Measurements from ENCODE around the gene SRCAP. TPM values are rescaled to one million over a fixed set of nuclear protein-coding genes. Genes with fewer than 3 reads are reported as not detected.

The SRCAP gene
- total RNA-seq, 4 donors from 2014 or later = 32.9 to 57.7 (median 50.7) TPM

- Histone ChIP-seq H3K36me3 (peaks cover 78 to 87% of the 10 kb centered on the region in 2 donors), H3K27ac (no peak overlapping the region), H3K4me3 (replicated peaks in 1 of 3) (no peak overlapping the region), H3K4me1 (peaks cover 18 to 23% of the 10 kb centered on the region in 2 donors), H3K27me3 (no peaks in the 10 kb centered on the region), H3K9me3 (no peaks in the 10 kb centered on the region)
- WGBS, 2 donors = 92 to 97% methylated on average over 5 to 14 of the region's 15 CpGs
- no peak for TF ChIP-seq POLR2A (IDR thresholded peaks at IDR 0.05)
- TF ChIP-seq CTCF (IDR thresholded peaks at IDR 0.05) = no peak
- intact Hi-C loops (cut with DNase I) = loop anchor here (5.0 kb wide), 2 partner anchors 33 to 238 kb away; partner anchors contain the start of gene SRCAP
- DNase-seq = no peak
These were observed 34.3 kb upstream of the SRCAP start for GRCh38 chr16:30664616-30665109.

- WGBS, 2 donors = 86 to 92% methylated on average over 17 to 22 of the region's 22 CpGs
- no peaks in the 10 kb centered on the region for H3K9me3 ChIP-seq
- no peaks in the 10 kb centered on the region for H3K27me3 ChIP-seq
- H3K4me3 ChIP-seq (replicated peaks in 1 of 3) = no peak overlapping the region
- peaks cover 84 to 93% of the 10 kb centered on the region in 2 donors for H3K36me3 ChIP-seq
- no peak overlapping the region for H3K27ac ChIP-seq
- no peak for DNase-seq
- intact Hi-C loops (cut with DNase I) = no loop called here
- H3K4me1 ChIP-seq = peaks cover 13 to 19% of the 10 kb centered on the region in 2 donors
- TF ChIP-seq POLR2A (IDR thresholded peaks at IDR 0.05) (no peak), CTCF (IDR thresholded peaks at IDR 0.05) (no peak)
These were observed 33.7 kb upstream of the SRCAP start for GRCh38 chr16:30665155-30665829.

GRCh38 chr16:30665830-30666190 lies 33.2 kb upstream of the SRCAP start:
- intact Hi-C loops (cut with DNase I) = no loop called here
- Histone ChIP-seq H3K4me3 (replicated peaks in 1 of 3) (no peak overlapping the region), H3K27me3 (no peaks in the 10 kb centered on the region), H3K27ac (no peak overlapping the region), H3K4me1 (peaks cover 8 to 14% of the 10 kb centered on the region in 2 donors), H3K36me3 (peaks cover 88 to 98% of the 10 kb centered on the region in 2 donors), H3K9me3 (no peaks in the 10 kb centered on the region)
- TF ChIP-seq CTCF (IDR thresholded peaks at IDR 0.05) (no peak), POLR2A (IDR thresholded peaks at IDR 0.05) (no peak)
- WGBS, 2 donors = 84 to 89% methylated on average over 4 of the region's 4 CpGs
- no peak for DNase-seq

- DNase-seq = no peak
- Histone ChIP-seq H3K9me3 (no peaks in the 10 kb centered on the region), H3K4me1 (peaks cover 0 to 5% of the 10 kb centered on the region in 2 donors), H3K27me3 (no peaks in the 10 kb centered on the region), H3K36me3 (peaks cover 79 to 92% of the 10 kb centered on the region in 2 donors), H3K4me3 (replicated peaks in 1 of 3) (no peak overlapping the region), H3K27ac (no peak overlapping the region)
- TF ChIP-seq POLR2A (IDR thresholded peaks at IDR 0.05) = no peak
- intact Hi-C loops (cut with DNase I) = no loop called here
- 80 to 96% methylated on average over 7 of the region's 7 CpGs for WGBS, 2 donors
These were observed 32.3 kb upstream of the SRCAP start for GRCh38 chr16:30666681-30667080.

GRCh38 chr16:30667361-30667905 lies 31.5 kb upstream of the SRCAP start:
- H3K36me3 ChIP-seq = peaks cover 72 to 85% of the 10 kb centered on the region in 2 donors
- H3K4me1 ChIP-seq = peaks cover 0 to 5% of the 10 kb centered on the region in 2 donors
- no peak for DNase-seq
- no peak for TF ChIP-seq POLR2A (IDR thresholded peaks at IDR 0.05)
- TF ChIP-seq CTCF (IDR thresholded peaks at IDR 0.05) = no peak
- H3K4me3 ChIP-seq (replicated peaks in 1 of 3) = no peak overlapping the region
- 95 to 98% methylated on average over 10 to 11 of the region's 11 CpGs for WGBS, 2 donors
- no peaks in the 10 kb centered on the region for H3K9me3 ChIP-seq
- H3K27ac ChIP-seq = no peak overlapping the region
- intact Hi-C loops (cut with DNase I) = no loop called here
- H3K27me3 ChIP-seq = no peaks in the 10 kb centered on the region
